Lower leg skin (tissue), 3 donors: ENCODE data around the gene EPHA6.

Experiments used
- CTCF ChIP-seq, 3 donors: fragments of 450-650 bp; IDR thresholded peaks; one replicate each; pipeline ENCODE4 v1.5.1; 2016; ENCODE audit warnings: antibody characterized with exemption in 3 of 3, mild to moderate bottlenecking in 3 of 3, moderate library complexity in 2 of 3
- POLR2A ChIP-seq, 2 donors: fragments of 450-650 bp; IDR thresholded peaks; one replicate each; pipeline ENCODE4 v1.6.1; 2016 to 2017; ENCODE audit warnings: antibody characterized with exemption in 2 of 2, mild to moderate bottlenecking in 1 of 2, moderate library complexity in 1 of 2

DNA sequence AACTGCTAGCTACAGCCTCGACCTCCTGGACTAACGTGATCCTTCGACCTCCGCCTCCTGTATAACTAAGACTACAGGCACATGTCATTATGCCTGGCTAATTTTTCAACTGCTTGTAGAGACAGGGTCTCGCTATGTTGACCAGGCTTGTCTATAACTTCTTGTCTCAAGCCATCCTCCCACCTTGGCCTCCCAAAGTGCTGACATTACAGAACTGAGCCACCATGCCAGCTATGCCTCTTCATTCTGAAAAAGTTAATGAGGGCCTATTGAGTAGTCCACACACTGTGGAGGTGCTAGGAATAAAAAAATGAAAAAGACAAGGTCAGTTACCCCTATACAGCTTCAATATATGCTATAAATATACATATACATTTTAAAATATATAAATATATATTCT, 18.3 kb upstream of the EPHA6 start:
- TF ChIP-seq CTCF (IDR thresholded peaks at IDR 0.05): no peak
- TF ChIP-seq POLR2A (IDR thresholded peaks at IDR 0.05): no peak
